SU-DHL-6 (cell line): ENCODE results near the gene SSC4D.
"Not testable (repeated sequence)": the region's sequence is repeated elsewhere in the genome, so short reads cannot be mapped to it uniquely, and the experiment has no call there.

ENCODE experiments used
- H2AFZ ChIP-seq: fragments of 200-600 bp; sonication (generic); 2 replicates; pipeline ENCODE4 v1.6.1; 2014; ENCODE audit warnings: low read depth, mild to moderate bottlenecking, moderate library complexity, mixed read lengths, antibody characterized with exemption, low read length; ENCODE audit not compliant: severe bottlenecking
- H3F3A ChIP-seq: fragments of 200-600 bp; shearing (Covaris generic); 2 replicates; pipeline ENCODE4 v1.6.0; 2016; ENCODE audit warnings: antibody characterized with exemption, mild to moderate bottlenecking; ENCODE audit not compliant: insufficient read depth
- H3K27ac ChIP-seq: fragments of 200-600 bp; sonication (generic); 2 replicates; pipeline ENCODE4 v1.5.1; 2016; ENCODE audit warnings: low read depth, mild to moderate bottlenecking, low read length, moderate library complexity, mixed read lengths
- H3K27me3 ChIP-seq: fragments of 200-600 bp; sonication (generic), shearing (Covaris generic); 2 replicates; pipeline ENCODE4 v1.6.0; 2014; ENCODE audit warnings: mild to moderate bottlenecking, low read length
- H3K36me3 ChIP-seq: fragments of 200-600 bp; sonication (generic); 2 replicates; pipeline ENCODE4 v1.6.1; 2014; ENCODE audit warnings: mild to moderate bottlenecking, low read length, mixed read lengths
- H3K4me2 ChIP-seq: fragments of 300-600, 200-600 bp; shearing (Covaris generic), sonication (generic); 2 replicates; pipeline ENCODE4 v1.6.0; 2014; ENCODE audit warnings: low read length, low read depth, mild to moderate bottlenecking; ENCODE audit not compliant: poor library complexity, severe bottlenecking
- H3K4me3 ChIP-seq: fragments of 200-600 bp; sonication (generic); 2 replicates; pipeline ENCODE4 v1.5.1; 2014; ENCODE audit warnings: antibody characterized with exemption, low read length, mild to moderate bottlenecking, mixed read lengths; ENCODE audit not compliant: insufficient read depth, poor library complexity, severe bottlenecking
- H3K79me2 ChIP-seq: fragments of 200-600 bp; sonication (generic); 2 replicates; pipeline ENCODE4 v1.6.1; 2014; ENCODE audit warnings: mild to moderate bottlenecking, low read length, moderate library complexity; ENCODE audit not compliant: insufficient read depth
- H3K9ac ChIP-seq: fragments of 200-600 bp; sonication (generic); 2 replicates; pipeline ENCODE4 v1.7.0; 2014; ENCODE audit warnings: mild to moderate bottlenecking, low read length
- H3K9me2 ChIP-seq: fragments of 200-600 bp; sonication (generic); replicated peaks from 2 replicates; pipeline ENCODE4 v1.6.1; 2014; ENCODE audit warnings: low read length; ENCODE audit not compliant: insufficient read depth
- H3K9me3 ChIP-seq: fragments of 200-600 bp; sonication (generic); 2 replicates; pipeline ENCODE4 v1.6.1; 2014; ENCODE audit warnings: low read length, mixed read lengths; ENCODE audit not compliant: insufficient read depth
- H4K20me1 ChIP-seq: fragments of 200-600 bp; sonication (generic); 2 replicates; pipeline ENCODE4 v1.6.1; 2014; ENCODE audit warnings: low read depth, mild to moderate bottlenecking, antibody characterized with exemption, low read length, moderate library complexity, mixed read lengths
- EZH2phosphoT487 ChIP-seq: fragments of 200-600 bp; sonication (generic), shearing (Covaris generic); conservative IDR thresholded peaks from 2 replicates; pipeline ENCODE4 v1.6.1; 2018; ENCODE audit warnings: mild to moderate bottlenecking, antibody characterized with exemption, low read length, moderate library complexity, mixed read lengths
- TF ChIP-seq, protein P1 (sequence below): fragments of 200-600 bp; sonication (generic); IDR thresholded peaks from one replicate; pipeline ENCODE4 v1.5.1; 2017; ENCODE audit warnings: antibody characterized with exemption, mild to moderate bottlenecking, low read length, moderate library complexity; ENCODE audit not compliant: insufficient read depth, poor library complexity, severe bottlenecking

The SSC4D gene

DNA sequence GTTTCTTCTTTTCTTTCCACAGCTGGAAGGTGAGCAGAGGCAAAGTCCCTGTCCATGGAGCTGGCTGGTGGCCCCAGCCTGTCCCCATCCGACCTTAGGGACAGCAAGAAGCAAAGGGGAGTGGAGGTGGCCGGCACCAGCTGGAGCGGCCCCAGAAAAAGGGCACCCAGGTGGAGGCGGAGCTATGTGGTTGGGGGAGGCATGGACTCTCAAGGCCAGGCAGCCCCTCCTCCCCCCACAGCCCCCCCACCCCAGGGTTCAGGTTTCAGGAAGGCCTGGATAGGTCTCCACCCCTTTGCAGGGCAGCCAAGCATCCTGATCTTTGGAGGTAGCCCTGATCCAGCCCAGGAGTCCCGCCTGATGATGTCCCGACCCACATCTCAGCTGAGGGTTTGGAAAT is at the start of gene SSC4D:
Gene SSC4D, minus strand, starts transcription at position 161 of the 400 bp plus-strand sequence. CDS start 5,258 bp downstream, outside the sequence.
- no peak within 1 kb of the TSS for H3K4me3 ChIP-seq

DNA sequence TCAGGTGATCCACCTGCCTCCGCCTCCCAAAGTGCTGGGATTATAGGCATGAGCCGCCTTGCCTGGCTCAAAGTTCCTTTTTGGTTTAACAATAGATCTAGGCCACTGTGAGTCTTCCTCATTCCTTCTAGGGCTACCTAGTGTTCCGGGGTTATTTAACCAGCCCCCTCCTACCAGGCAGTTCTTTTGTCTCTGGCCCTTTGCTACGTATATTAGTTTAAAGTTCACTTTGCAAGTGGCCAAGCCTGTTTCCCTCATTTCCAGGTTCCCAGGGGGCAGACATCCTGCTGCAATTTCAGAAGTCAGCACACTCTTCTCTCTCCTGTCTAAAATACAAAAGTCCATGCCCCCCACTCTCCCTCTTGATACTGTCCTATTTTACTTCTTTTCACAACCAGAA is 49.0 kb upstream of the SSC4D start:
- not testable (repeated sequence) for H3K9me2 ChIP-seq, H3K4me2 ChIP-seq, H3K9ac ChIP-seq, H4K20me1 ChIP-seq, H3K27ac ChIP-seq, H3K36me3 ChIP-seq, H3K27me3 ChIP-seq, H2AFZ ChIP-seq, H3K4me3 ChIP-seq, H3K9me3 ChIP-seq, H3K79me2 ChIP-seq, H3F3A ChIP-seq

More for the DNA sequence above, at the start of gene SSC4D:
- Histone ChIP-seq H3K36me3 (no peaks in the 10 kb centered on the region), H3K4me2 (no peak within 1 kb of the TSS), H3K79me2 (no peaks in the 10 kb centered on the region), H3K9me3 (no peaks in the 10 kb centered on the region), H3K27me3 (no peaks in the 10 kb centered on the region), H3K9ac (no peak within 1 kb of the TSS), H3K27ac (no peak within 1 kb of the TSS), H2AFZ (no peak within 1 kb of the TSS), H4K20me1 (no peaks in the 10 kb centered on the region), H3K9me2 (no peaks in the 10 kb centered on the region), H3F3A (no peaks in the 10 kb centered on the region)
- TF ChIP-seq EZH2phosphoT487 = no peak
- TF ChIP-seq, protein P1, sequence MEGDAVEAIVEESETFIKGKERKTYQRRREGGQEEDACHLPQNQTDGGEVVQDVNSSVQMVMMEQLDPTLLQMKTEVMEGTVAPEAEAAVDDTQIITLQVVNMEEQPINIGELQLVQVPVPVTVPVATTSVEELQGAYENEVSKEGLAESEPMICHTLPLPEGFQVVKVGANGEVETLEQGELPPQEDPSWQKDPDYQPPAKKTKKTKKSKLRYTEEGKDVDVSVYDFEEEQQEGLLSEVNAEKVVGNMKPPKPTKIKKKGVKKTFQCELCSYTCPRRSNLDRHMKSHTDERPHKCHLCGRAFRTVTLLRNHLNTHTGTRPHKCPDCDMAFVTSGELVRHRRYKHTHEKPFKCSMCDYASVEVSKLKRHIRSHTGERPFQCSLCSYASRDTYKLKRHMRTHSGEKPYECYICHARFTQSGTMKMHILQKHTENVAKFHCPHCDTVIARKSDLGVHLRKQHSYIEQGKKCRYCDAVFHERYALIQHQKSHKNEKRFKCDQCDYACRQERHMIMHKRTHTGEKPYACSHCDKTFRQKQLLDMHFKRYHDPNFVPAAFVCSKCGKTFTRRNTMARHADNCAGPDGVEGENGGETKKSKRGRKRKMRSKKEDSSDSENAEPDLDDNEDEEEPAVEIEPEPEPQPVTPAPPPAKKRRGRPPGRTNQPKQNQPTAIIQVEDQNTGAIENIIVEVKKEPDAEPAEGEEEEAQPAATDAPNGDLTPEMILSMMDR = no peak

DNA sequence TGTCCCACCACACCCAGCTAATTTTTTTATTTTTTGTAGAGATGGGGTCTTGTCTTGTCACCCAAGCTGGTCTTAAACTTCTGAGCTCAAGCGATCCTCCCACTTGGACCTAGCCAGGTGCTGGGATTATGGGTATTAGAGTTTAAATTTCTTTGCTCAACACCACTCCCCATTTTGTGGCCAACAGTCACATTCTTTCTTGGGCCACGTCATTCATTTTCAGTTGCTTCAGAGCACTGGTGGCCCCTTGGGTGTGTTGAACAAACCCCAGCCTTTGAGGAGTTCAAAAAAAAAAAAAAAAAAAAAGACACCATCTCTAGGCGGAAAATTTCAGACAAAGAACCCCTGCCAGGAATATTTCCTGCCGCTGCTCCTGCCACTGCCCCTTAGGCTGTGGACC is 47.5 kb upstream of the SSC4D start:
- H3F3A ChIP-seq, H3K9me3 ChIP-seq, H3K27me3 ChIP-seq, H3K9me2 ChIP-seq, H3K36me3 ChIP-seq, H3K4me3 ChIP-seq, H4K20me1 ChIP-seq, H3K4me2 ChIP-seq, H3K79me2 ChIP-seq, H3K27ac ChIP-seq, H3K9ac ChIP-seq, H2AFZ ChIP-seq: not testable (repeated sequence)

DNA sequence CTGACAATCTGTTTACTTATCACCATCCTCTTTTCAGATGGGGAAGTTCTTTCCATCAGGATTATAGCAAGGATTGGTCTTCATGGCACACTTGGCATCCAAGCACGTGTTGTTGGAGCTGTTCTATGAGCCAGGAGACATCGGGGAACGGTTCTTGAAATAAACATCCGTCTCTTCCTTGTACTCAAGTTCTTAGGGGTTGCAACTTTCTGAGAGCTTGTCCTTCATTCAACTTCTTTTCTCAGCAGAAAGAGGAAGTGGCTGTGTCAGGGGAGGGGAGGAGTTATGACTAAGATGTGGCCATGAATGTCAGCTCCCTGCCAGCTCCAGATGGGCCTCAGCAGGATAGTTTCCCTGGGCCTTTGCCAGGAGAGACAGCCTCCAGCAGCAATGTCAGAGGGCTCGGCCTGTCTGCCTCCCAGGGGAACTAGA is 36.1 kb upstream of the SSC4D start:
- H3K36me3 ChIP-seq, H3K79me2 ChIP-seq, H3F3A ChIP-seq, H3K4me3 ChIP-seq, H2AFZ ChIP-seq, H3K9me3 ChIP-seq, H4K20me1 ChIP-seq, H3K9me2 ChIP-seq, H3K27me3 ChIP-seq: not testable (repeated sequence)
- Histone ChIP-seq H3K4me2 (peak overlapping the region; percentile 44), H3K9ac (peak overlapping the region; percentile 35; the same call in 1 of the 2 replicates), H3K27ac (peak overlapping the region; percentile 62)

DNA sequence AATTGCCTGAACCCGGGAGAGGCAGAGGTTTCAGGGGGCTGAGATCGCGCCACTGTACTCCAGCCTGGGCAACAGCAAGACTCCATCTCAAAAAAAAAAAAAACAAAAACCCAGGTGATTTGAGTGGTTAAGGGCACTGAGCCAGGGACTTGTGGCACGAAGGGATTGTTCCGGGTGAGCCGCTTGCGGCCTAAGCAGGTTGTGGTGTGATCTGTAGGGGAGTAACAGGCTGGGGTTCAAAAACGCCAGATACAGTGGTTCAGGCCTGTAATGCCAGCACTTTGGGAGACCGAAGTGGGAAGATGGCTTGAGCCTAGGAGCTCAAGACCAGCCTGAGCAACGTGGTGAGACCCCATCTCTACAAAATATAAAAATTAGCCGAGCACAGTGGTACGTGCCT is 34.3 kb upstream of the SSC4D start:
- not testable (repeated sequence) for H3K79me2 ChIP-seq, H3K4me3 ChIP-seq, H3K27ac ChIP-seq, H3K9me2 ChIP-seq, H3F3A ChIP-seq, H3K9me3 ChIP-seq, H3K9ac ChIP-seq, H3K4me2 ChIP-seq, H3K27me3 ChIP-seq, H4K20me1 ChIP-seq, H3K36me3 ChIP-seq, H2AFZ ChIP-seq

DNA sequence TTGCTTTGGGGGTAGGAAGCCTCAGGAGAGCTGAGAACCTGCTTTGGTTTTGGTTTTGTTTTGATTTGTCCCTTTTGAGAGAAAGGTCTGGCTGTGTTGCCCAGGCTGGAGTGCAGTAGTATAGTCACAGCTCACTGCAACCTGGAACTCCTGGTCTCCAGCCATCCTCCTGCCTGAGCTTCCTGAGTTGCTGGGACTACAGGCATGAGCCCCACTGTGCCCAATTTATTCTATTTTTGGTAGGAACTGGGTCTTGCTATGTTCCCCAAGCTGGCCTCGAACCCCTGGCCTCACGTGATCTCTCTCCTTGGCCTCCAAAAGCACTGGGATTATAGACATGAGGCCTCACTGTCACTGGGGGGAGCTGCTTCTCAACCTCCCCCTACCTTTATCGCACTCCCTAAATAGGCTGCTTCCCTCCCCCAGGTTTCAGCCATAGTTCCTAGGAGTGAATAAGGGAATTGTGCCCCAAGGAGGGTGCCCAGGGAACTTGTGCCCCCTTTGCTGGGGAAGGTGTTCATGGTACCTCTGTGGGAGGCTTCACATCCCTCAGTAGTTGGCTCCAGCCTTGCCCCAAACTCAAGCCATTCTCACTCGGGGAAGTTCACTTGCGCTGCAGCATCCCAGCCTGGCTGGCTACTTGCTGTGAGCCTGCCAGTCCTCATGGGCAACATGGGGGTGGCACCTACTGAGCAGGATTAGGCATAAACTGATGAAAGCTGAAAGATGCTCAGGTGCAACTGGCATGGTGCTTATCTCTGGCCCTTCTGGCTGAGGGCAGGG is 33.4 kb upstream of the SSC4D start:
- H3F3A ChIP-seq, H3K4me2 ChIP-seq, H4K20me1 ChIP-seq, H2AFZ ChIP-seq, H3K27ac ChIP-seq, H3K36me3 ChIP-seq, H3K27me3 ChIP-seq, H3K4me3 ChIP-seq, H3K9ac ChIP-seq, H3K9me3 ChIP-seq, H3K9me2 ChIP-seq, H3K79me2 ChIP-seq: not testable (repeated sequence)

DNA sequence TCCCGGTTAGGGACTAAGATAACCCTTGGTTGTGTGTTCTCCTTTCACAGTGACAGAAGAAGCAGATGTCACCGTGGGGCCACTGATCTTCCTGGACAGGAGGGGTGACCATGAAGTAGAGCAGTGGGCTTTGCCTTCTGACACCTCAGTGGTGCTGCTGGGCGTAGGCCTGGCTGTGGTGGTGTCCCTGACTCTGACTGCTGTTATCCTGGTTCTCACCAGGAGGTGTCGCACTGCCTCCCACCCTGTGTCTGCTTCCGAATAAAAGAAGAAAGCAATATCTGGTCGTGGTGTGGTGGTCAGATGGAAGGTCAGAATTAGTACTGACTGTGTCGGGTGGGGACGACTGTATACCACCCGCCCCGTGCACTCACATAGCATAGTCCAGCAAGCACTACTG is 32.3 kb upstream of the SSC4D start:
- not testable (repeated sequence) for H3K79me2 ChIP-seq, H3K36me3 ChIP-seq, H3K27ac ChIP-seq, H3K4me2 ChIP-seq, H2AFZ ChIP-seq, H3K4me3 ChIP-seq, H3K9ac ChIP-seq, H3F3A ChIP-seq, H4K20me1 ChIP-seq, H3K27me3 ChIP-seq, H3K9me2 ChIP-seq, H3K9me3 ChIP-seq
